B cell (primary cell): ENCODE data around the gene AEN. TPM values are rescaled to one million over a fixed set of nuclear protein-coding genes. Genes with fewer than 3 reads are reported as not detected.

Source experiments
- ATAC-seq: fragments of 200-7000 bp; cut with Tn5 transposase; one replicate; pipeline ENCODE4 v1.10.0; 2021; ENCODE audit warnings: low read depth, mild to moderate bottlenecking, moderate number of reproducible peaks, moderate library complexity
- CTCF ChIA-PET: fragments of 350-600 bp; sonication (Branson Sonifier 250); formaldehyde crosslinking; loops from one replicate; lab custom pipeline; 2021; ENCODE audit warnings: antibody characterized with exemption, inconsistent platforms; lab: Charles Lee
- POLR2A ChIA-PET: fragments of 350-600 bp; sonication (Branson Sonifier 250); formaldehyde crosslinking; loops from one replicate; lab custom pipeline; 2021; ENCODE audit warnings: antibody characterized with exemption; lab: Charles Lee
- DNase-seq: peaks from one replicate; pipeline ENCODE4 v3.0.0; 2013
- H2AFZ ChIP-seq: 2 replicates; pipeline ENCODE4 v1.6.1; 2012; ENCODE audit warnings: mild to moderate bottlenecking, low read depth, low read length; ENCODE audit not compliant: insufficient read depth, poor library complexity, severe bottlenecking
- H3K27ac ChIP-seq, 2 donors: 1 replicate in 1 of 2; 2 replicates in 1 of 2; pipeline ENCODE4 v1.5.1; 2012 to 2013; ENCODE audit warnings: low read length in 2 of 2, mild to moderate bottlenecking in 2 of 2, moderate library complexity in 1 of 2
- H3K27me3 ChIP-seq, 4 experiments: fragments of 200-600 bp in 1 of 4; sonication (generic) in 1 of 4; replicated peaks in 1 of 4; 1 replicate in 2 of 4; 2 replicates in 2 of 4; pipeline versions ENCODE4 v1.6.1 to v1.7.0; 2013 to 2016; ENCODE audit warnings: low read length in 3 of 4, mild to moderate bottlenecking in 2 of 4, mixed read lengths in 1 of 4, moderate library complexity in 1 of 4; ENCODE audit not compliant: insufficient read depth in 4 of 4, control insufficient read depth in 3 of 4; ENCODE audit errors: control extremely low read depth in 1 of 4
- H3K36me3 ChIP-seq, 2 experiments: replicated peaks in 1 of 2; 1 replicate in 1 of 2; 2 replicates in 1 of 2; pipeline versions ENCODE4 v1.6.1 to v1.7.1; 2013; ENCODE audit warnings: low read length in 1 of 2; ENCODE audit not compliant: insufficient read depth in 2 of 2, control insufficient read depth in 1 of 2; ENCODE audit errors: control extremely low read depth in 1 of 2, extremely low read depth in 1 of 2
- H3K4me1 ChIP-seq, 2 donors: fragments of 200-600 bp in 1 of 2; sonication (generic) in 1 of 2; 1 replicate in 1 of 2; 2 replicates in 1 of 2; pipeline versions ENCODE4 v1.5.1 to v1.6.1; 2013 to 2017; ENCODE audit warnings: low read length in 2 of 2; ENCODE audit not compliant: control insufficient read depth in 2 of 2, insufficient read depth in 2 of 2
- H3K4me2 ChIP-seq: replicated peaks from 2 replicates; pipeline ENCODE3; 2012; ENCODE audit warnings: mild to moderate bottlenecking, low read depth, low read length; ENCODE audit not compliant: poor library complexity, severe bottlenecking
- H3K4me3 ChIP-seq, 5 experiments: fragments of 200-600 bp in 1 of 5; sonication (generic) in 1 of 5; 1 replicate in 3 of 5; 2 replicates in 2 of 5; pipeline versions ENCODE4 v1.5.1 to v1.7.0; 2011 to 2016; ENCODE audit warnings: low read length in 4 of 5, mild to moderate bottlenecking in 4 of 5, low read depth in 2 of 5, control low read depth in 1 of 5, moderate library complexity in 1 of 5; ENCODE audit not compliant: insufficient read depth in 1 of 5; ENCODE audit errors: control extremely low read depth in 1 of 5, extremely low read depth in 1 of 5
- H3K79me2 ChIP-seq: fragments of 200-600 bp; sonication (generic); one replicate; pipeline ENCODE4 v1.6.0; 2016; ENCODE audit warnings: low read length; ENCODE audit not compliant: control insufficient read depth, insufficient read depth
- H3K9ac ChIP-seq: fragments of 200-600 bp; sonication (generic); 2 replicates; pipeline ENCODE4 v1.6.1; 2017; ENCODE audit warnings: mild to moderate bottlenecking, low read length, moderate library complexity
- H3K9me3 ChIP-seq, 3 donors: one replicate each; pipeline versions ENCODE4 v1.6.1 to v1.7.1; 2013; ENCODE audit warnings: low read length in 2 of 3; ENCODE audit not compliant: control insufficient read depth in 2 of 3, insufficient read depth in 1 of 3; ENCODE audit errors: control extremely low read depth in 1 of 3
- H4K20me1 ChIP-seq: 2 replicates; pipeline ENCODE4 v1.6.0; 2012; ENCODE audit warnings: mild to moderate bottlenecking, low read length; ENCODE audit not compliant: insufficient read depth, control insufficient read depth, poor library complexity, severe bottlenecking
- H3K27ac Mint-ChIP-seq: one replicate; pipeline ENCODE4 v1.8.0; 2021; ENCODE audit warnings: mixed read lengths
- H3K27me3 Mint-ChIP-seq: one replicate; pipeline ENCODE4 v1.8.0; 2021; ENCODE audit warnings: mixed read lengths
- H3K4me1 Mint-ChIP-seq: one replicate; pipeline ENCODE4 v1.8.0; 2021; ENCODE audit warnings: mixed read lengths
- H3K4me3 Mint-ChIP-seq: one replicate; pipeline ENCODE4 v1.8.0; 2021; ENCODE audit warnings: mixed read lengths
- H3K9me3 Mint-ChIP-seq: one replicate; pipeline ENCODE4 v1.8.0; 2022; ENCODE audit warnings: mixed read lengths; ENCODE audit not compliant: insufficient read depth
- EZH2 ChIP-seq: IDR thresholded peaks from 2 replicates; pipeline ENCODE4 v1.6.1; 2012; ENCODE audit warnings: borderline replicate concordance, low read depth, mild to moderate bottlenecking, moderate library complexity, low read length; ENCODE audit not compliant: insufficient read depth, poor library complexity, severe bottlenecking
- WGBS: methylation state at CpG from one replicate; pipeline ENCODE4 v1.1.5; 2013; ENCODE audit warnings: missing lambda C conversion rate; ENCODE audit not compliant: insufficient coverage; 5-methylcytosine and 5-hydroxymethylcytosine counted together
- intact Hi-C: fragments of 100-400 bp; cut with micrococcal nuclease; formaldehyde crosslinking; loops from one replicate; pipeline ENCODE4 v1.10.0; 2022
- polyA plus RNA-seq: library from polyadenylated mRNA; depleted of rRNA; stranded (reverse); fragments of >200 nt; gene quantifications from 2 replicates; pipeline ENCODE4 v1.2.3, GENCODE V29; 2012
- total RNA-seq, 2 donors: library from RNA; stranded (reverse); fragments of 120-200 nt in 1 of 2; gene quantifications; 1 replicate in 1 of 2; 2 replicates in 1 of 2; pipeline versions ENCODE4 v1.2.3 to v1.2.4, GENCODE V29; 2013 to 2022
- TF ChIP-seq, protein P1 (sequence below): fragments of 200-600 bp; IDR thresholded peaks from one replicate; pipeline ENCODE4 v1.8.0; 2022; ENCODE audit warnings: antibody characterized with exemption, mild to moderate bottlenecking

AEN gene
- total and polyA plus RNA-seq, 2 donors (not counting 1 experiment from before 2014, with no cell fraction given) = 18.5 to 42.9 TPM

DNA sequence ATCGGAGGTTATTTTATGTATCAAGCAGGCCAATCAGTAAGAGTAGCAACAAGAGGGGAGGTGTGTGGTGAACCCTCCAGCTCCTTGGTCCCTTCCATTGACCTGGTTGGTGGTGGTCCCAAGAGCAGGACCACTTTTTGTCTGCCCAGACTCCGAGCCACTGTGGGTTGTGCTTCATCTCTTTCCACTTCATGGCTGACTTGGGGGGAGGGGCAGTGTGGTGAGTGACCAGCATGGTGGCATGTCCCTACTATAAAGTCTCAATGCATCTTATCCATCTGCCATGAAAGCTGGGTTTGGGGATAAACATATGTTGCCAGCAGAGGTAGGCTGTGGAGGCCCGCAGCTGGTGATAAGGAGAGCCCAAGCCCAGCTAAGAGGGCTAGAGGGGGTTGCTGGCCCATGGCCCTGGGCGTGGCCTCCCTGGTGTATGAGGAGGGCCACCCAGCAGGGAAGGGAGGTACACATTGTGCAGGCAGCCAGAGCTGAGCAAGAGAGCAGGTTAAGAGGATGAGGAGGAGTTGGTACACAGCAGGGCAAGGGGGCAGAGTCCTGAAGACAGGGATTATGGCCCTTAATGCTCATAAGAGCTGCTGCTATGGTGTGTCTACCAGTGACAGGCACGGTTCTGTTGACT is 7.0 kb downstream of the AEN start:
- Histone ChIP-seq H3K27ac (peak overlapping the region; percentile 77 to 91), H3K9ac (peak overlapping the region; percentile 31), H3K36me3 (peaks cover 0 to 60% of the 10 kb centered on the region in 2 experiments), H3K79me2 (peaks cover 88% of the 10 kb centered on the region), H4K20me1 (peaks cover 6% of the 10 kb centered on the region), H3K4me2 (peak overlapping the region; percentile 62), H3K9me3 (no peaks in the 10 kb centered on the region), H3K4me3 (peak overlapping the region in 1 of 5 experiments; percentile 4), H3K27me3 (no peaks in the 10 kb centered on the region), H3K4me1 (peaks cover 70 to 84% of the 10 kb centered on the region in 2 donors), H2AFZ (no peak overlapping the region)
- WGBS = 97% methylated on average over 2 of the region's 5 CpGs
- TF ChIP-seq EZH2 = no peak
- TF ChIP-seq, protein P1, sequence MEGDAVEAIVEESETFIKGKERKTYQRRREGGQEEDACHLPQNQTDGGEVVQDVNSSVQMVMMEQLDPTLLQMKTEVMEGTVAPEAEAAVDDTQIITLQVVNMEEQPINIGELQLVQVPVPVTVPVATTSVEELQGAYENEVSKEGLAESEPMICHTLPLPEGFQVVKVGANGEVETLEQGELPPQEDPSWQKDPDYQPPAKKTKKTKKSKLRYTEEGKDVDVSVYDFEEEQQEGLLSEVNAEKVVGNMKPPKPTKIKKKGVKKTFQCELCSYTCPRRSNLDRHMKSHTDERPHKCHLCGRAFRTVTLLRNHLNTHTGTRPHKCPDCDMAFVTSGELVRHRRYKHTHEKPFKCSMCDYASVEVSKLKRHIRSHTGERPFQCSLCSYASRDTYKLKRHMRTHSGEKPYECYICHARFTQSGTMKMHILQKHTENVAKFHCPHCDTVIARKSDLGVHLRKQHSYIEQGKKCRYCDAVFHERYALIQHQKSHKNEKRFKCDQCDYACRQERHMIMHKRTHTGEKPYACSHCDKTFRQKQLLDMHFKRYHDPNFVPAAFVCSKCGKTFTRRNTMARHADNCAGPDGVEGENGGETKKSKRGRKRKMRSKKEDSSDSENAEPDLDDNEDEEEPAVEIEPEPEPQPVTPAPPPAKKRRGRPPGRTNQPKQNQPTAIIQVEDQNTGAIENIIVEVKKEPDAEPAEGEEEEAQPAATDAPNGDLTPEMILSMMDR = no peak
- no peaks in the 10 kb centered on the region for H3K9me3 Mint-ChIP-seq
- DNase-seq (no peak), ATAC-seq (no peak)
- peak overlapping the region; percentile 90 for H3K27ac Mint-ChIP-seq
- intact Hi-C loops = loop anchor here (10.0 kb wide), 1 partner anchor 547 kb away; no protein-coding TSS in a partner anchor
- CTCF ChIA-PET = interaction anchor here (0.7 to 7.0 kb wide), 4 partner anchors 29 to 73 kb away, joined by 4 to 162 read pairs (median 62); no protein-coding TSS in a partner anchor
- H3K27me3 Mint-ChIP-seq = no peaks in the 10 kb centered on the region
- H3K4me1 Mint-ChIP-seq = peaks cover 83% of the 10 kb centered on the region
- POLR2A ChIA-PET = interaction anchor here (0.7 to 2.6 kb wide), 3 partner anchors 10 to 29 kb away, joined by 6 to 19 read pairs (median 10); partner anchors contain the start of gene ISG20
- peak overlapping the region; percentile 73 for H3K4me3 Mint-ChIP-seq

DNA sequence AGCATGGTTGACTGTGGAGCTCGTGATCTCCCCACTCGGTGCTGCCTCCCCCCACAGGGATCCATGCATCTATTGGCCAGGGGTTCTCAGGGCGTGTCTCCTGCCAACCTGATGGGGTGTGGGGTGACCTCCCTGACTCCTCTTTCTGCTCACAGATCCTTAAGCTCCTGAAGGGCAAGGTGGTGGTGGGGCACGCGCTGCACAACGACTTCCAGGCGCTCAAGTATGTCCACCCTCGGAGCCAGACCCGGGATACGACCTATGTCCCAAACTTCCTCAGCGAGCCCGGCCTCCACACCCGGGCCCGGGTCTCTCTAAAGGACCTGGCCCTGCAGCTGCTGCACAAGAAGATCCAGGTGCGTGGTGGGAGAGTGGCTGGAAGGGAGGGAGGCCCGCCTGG is 7.9 kb downstream of the AEN start:
- ChIA-PET POLR2A (interaction anchor here (2.0 to 2.6 kb wide), 2 partner anchors 9 to 28 kb away, joined by 10 to 19 read pairs; partner anchors contain the start of gene ISG20), CTCF (interaction anchor here (1.4 to 7.0 kb wide), 3 partner anchors 28 to 73 kb away, joined by 4 to 162 read pairs (median 120); no protein-coding TSS in a partner anchor)
- Mint-ChIP-seq H3K9me3 (no peaks in the 10 kb centered on the region), H3K4me3 (no peak overlapping the region), H3K27me3 (no peaks in the 10 kb centered on the region), H3K4me1 (peaks cover 78% of the 10 kb centered on the region), H3K27ac (peak overlapping the region; percentile 90)
- Histone ChIP-seq H3K9ac (no peak overlapping the region), H3K4me1 (peaks cover 67 to 84% of the 10 kb centered on the region in 2 donors), H3K4me2 (no peak overlapping the region), H3K4me3 (no peak overlapping the region), H3K79me2 (peaks cover 84% of the 10 kb centered on the region), H4K20me1 (peaks cover 1% of the 10 kb centered on the region), H2AFZ (no peak overlapping the region), H3K9me3 (no peaks in the 10 kb centered on the region), H3K27me3 (no peaks in the 10 kb centered on the region), H3K27ac (no peak overlapping the region), H3K36me3 (peaks cover 0 to 60% of the 10 kb centered on the region in 2 experiments)
- ATAC-seq (no peak), DNase-seq (no peak)
- 98% methylated on average over 8 of the region's 16 CpGs for WGBS
- TF ChIP-seq, protein P1 = no peak
- TF ChIP-seq EZH2 = no peak
- intact Hi-C loops = loop anchor here (10.0 kb wide), 1 partner anchor 546 kb away; no protein-coding TSS in a partner anchor
